Measurements from ENCODE around the gene EFR3B. TPM values are rescaled to one million over a fixed set of nuclear protein-coding genes. Genes with fewer than 3 reads are reported as not detected.

The EFR3B gene
- total RNA-seq, 1 donor from 2014 or later = 14.7 TPM

- no peak overlapping the region for H2AFZ ChIP-seq (ENCODE audit: low read depth, low read length)
- no peak overlapping the region for H3K4me2 ChIP-seq (ENCODE audit: low read length)
- peaks cover 4% of the 10 kb centered on the region for H3K27me3 Mint-ChIP-seq (ENCODE audit: low read depth, unreplicated experiment)
- H3K79me2 ChIP-seq (ENCODE audit: insufficient read depth, low read length) = no peaks in the 10 kb centered on the region
- FAIRE-seq (no peak), DNase-seq (ENCODE audit: low read depth) (no peak)
- H3K36me3 ChIP-seq (ENCODE audit: insufficient read depth, low read length) = no peaks in the 10 kb centered on the region
- no peak overlapping the region for H3K9ac ChIP-seq (ENCODE audit: low read length)
- TF ChIP-seq CTCF (IDR thresholded peaks at IDR 0.05; ENCODE audit: insufficient read depth, low read depth, low read length) (no peak), EZH2 (IDR thresholded peaks at IDR 0.05; ENCODE audit: insufficient read depth, low read length) (no peak)
- H3K4me1 ChIP-seq (ENCODE audit: insufficient read depth, low read length) = no peaks in the 10 kb centered on the region
- H3K36me3 Mint-ChIP-seq (ENCODE audit: low read depth, unreplicated experiment) = no peaks in the 10 kb centered on the region
- peaks cover 3% of the 10 kb centered on the region for H3K9me3 Mint-ChIP-seq (ENCODE audit: unreplicated experiment)
- no peaks in the 10 kb centered on the region for H3K9me3 ChIP-seq (ENCODE audit: insufficient read depth, low read depth, low read length)
- H4K20me1 ChIP-seq (ENCODE audit: insufficient read depth, low read length) = no peaks in the 10 kb centered on the region
- H3K4me1 Mint-ChIP-seq (ENCODE audit: low read depth, unreplicated experiment) = peaks cover 1% of the 10 kb centered on the region
- no peak overlapping the region for H3K27ac Mint-ChIP-seq (ENCODE audit: unreplicated experiment)
- H3K4me3 ChIP-seq (ENCODE audit: insufficient read depth, low read depth, low read length) = no peak overlapping the region
- no peak overlapping the region for H3K4me3 Mint-ChIP-seq (ENCODE audit: unreplicated experiment)
- peaks cover 8% of the 10 kb centered on the region for H3K27me3 ChIP-seq (ENCODE audit: insufficient read depth, low read length)
- H3K27ac ChIP-seq (ENCODE audit: low read depth, low read length) = no peak overlapping the region
These were observed 16.5 kb upstream of the EFR3B start for GRCh38 chr2:25025229-25026007.

- no peak overlapping the region for H3K9ac ChIP-seq (ENCODE audit: low read length)
- no peaks in the 10 kb centered on the region for H3K4me1 ChIP-seq (ENCODE audit: insufficient read depth, low read length)
- DNase-seq (ENCODE audit: low read depth) (no peak), FAIRE-seq (no peak)
- peaks cover 8% of the 10 kb centered on the region for H3K27me3 ChIP-seq (ENCODE audit: insufficient read depth, low read length)
- Mint-ChIP-seq H3K4me1 (ENCODE audit: low read depth, unreplicated experiment) (peaks cover 4% of the 10 kb centered on the region), H3K4me3 (ENCODE audit: unreplicated experiment) (no peak overlapping the region), H3K36me3 (ENCODE audit: low read depth, unreplicated experiment) (no peaks in the 10 kb centered on the region), H3K27ac (ENCODE audit: unreplicated experiment) (no peak overlapping the region), H3K27me3 (ENCODE audit: low read depth, unreplicated experiment) (peaks cover 4% of the 10 kb centered on the region), H3K9me3 (ENCODE audit: unreplicated experiment) (peaks cover 5% of the 10 kb centered on the region)
- H3K4me3 ChIP-seq (ENCODE audit: insufficient read depth, low read depth, low read length) = no peak overlapping the region
- TF ChIP-seq EZH2 (IDR thresholded peaks at IDR 0.05; ENCODE audit: insufficient read depth, low read length) (no peak), CTCF (IDR thresholded peaks at IDR 0.05; ENCODE audit: insufficient read depth, low read depth, low read length) (no peak)
- H4K20me1 ChIP-seq (ENCODE audit: insufficient read depth, low read length) = no peaks in the 10 kb centered on the region
- no peak overlapping the region for H3K4me2 ChIP-seq (ENCODE audit: low read length)
- no peak overlapping the region for H3K27ac ChIP-seq (ENCODE audit: low read depth, low read length)
- no peaks in the 10 kb centered on the region for H3K36me3 ChIP-seq (ENCODE audit: insufficient read depth, low read length)
- H3K9me3 ChIP-seq (ENCODE audit: insufficient read depth, low read depth, low read length) = no peaks in the 10 kb centered on the region
- no peaks in the 10 kb centered on the region for H3K79me2 ChIP-seq (ENCODE audit: insufficient read depth, low read length)
- H2AFZ ChIP-seq (ENCODE audit: low read depth, low read length) = no peak overlapping the region
These were observed 15.8 kb upstream of the EFR3B start for GRCh38 chr2:25026008-25026530.

GRCh38 chr2:25029183-25029554 lies 12.7 kb upstream of the EFR3B start:
- DNase-seq (ENCODE audit: low read depth) (no peak), FAIRE-seq (no peak)
- H3K4me3 ChIP-seq (ENCODE audit: insufficient read depth, low read depth, low read length) = no peak overlapping the region
- no peak overlapping the region for H3K27ac ChIP-seq (ENCODE audit: low read depth, low read length)
- no peak overlapping the region for H3K4me2 ChIP-seq (ENCODE audit: low read length)
- no peaks in the 10 kb centered on the region for H3K79me2 ChIP-seq (ENCODE audit: insufficient read depth, low read length)
- Mint-ChIP-seq H3K27me3 (ENCODE audit: low read depth, unreplicated experiment) (peaks cover 6% of the 10 kb centered on the region), H3K4me3 (ENCODE audit: unreplicated experiment) (no peak overlapping the region), H3K9me3 (ENCODE audit: unreplicated experiment) (peaks cover 7% of the 10 kb centered on the region), H3K36me3 (ENCODE audit: low read depth, unreplicated experiment) (no peaks in the 10 kb centered on the region), H3K4me1 (ENCODE audit: low read depth, unreplicated experiment) (peaks cover 3% of the 10 kb centered on the region), H3K27ac (ENCODE audit: unreplicated experiment) (no peak overlapping the region)
- H3K9ac ChIP-seq (ENCODE audit: low read length) = no peak overlapping the region
- H2AFZ ChIP-seq (ENCODE audit: low read depth, low read length) = no peak overlapping the region
- H3K36me3 ChIP-seq (ENCODE audit: insufficient read depth, low read length) = no peaks in the 10 kb centered on the region
- no peaks in the 10 kb centered on the region for H3K9me3 ChIP-seq (ENCODE audit: insufficient read depth, low read depth, low read length)
- H3K4me1 ChIP-seq (ENCODE audit: insufficient read depth, low read length) = no peaks in the 10 kb centered on the region
- H4K20me1 ChIP-seq (ENCODE audit: insufficient read depth, low read length) = no peaks in the 10 kb centered on the region
- TF ChIP-seq CTCF (IDR thresholded peaks at IDR 0.05; ENCODE audit: insufficient read depth, low read depth, low read length) (no peak), EZH2 (IDR thresholded peaks at IDR 0.05; ENCODE audit: insufficient read depth, low read length) (no peak)
- peaks cover 12% of the 10 kb centered on the region for H3K27me3 ChIP-seq (ENCODE audit: insufficient read depth, low read length)
